NCI-H2081 treated with DMSO at 0.1 percent for 48 hours (cell line): ENCODE results near the gene GNPDA1.

Source experiments
- DNase-seq: peaks from one replicate; lab custom pipeline; 2025; lab: John Stamatoyannopoulos, UW

The GNPDA1 gene

DNA sequence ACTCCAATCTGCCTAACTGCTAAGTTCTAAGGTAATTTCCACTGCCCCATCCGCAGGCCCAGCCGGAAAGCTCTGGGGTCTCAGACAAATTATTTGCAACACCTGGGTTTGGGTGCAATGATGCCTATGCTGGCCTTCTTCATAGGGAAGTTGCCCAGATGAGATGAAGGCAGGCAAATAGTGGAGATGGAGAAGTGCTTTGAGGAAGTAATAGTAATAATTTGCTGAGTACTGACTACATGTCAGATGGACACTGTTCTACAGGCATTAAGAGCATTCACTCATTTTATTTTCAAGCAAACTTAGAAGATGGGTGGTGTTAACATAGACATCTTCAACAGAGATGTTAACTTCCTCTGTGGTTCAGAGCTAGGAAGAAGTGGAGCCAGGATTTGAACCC is 58.6 kb downstream of the GNPDA1 start:
- DNase-seq = no peak

DNA sequence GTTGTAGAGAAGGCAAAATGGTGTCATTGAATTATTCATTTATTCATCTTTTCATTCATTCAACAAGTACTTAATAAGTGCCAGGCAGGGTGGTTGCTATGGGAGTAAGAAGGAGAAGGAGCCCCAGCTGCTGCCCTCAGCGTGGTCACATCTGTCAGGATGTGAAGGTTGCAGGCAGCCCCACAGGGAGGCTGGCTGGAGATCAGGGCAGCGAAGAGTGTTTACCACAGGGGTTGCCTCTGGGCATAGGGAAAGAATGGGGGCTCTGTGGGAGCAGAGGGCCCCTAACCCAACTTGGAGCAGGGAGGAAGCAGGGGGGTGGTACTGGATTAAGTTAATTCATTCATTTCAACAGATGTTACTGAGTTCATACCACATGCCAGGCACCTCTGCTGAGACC is 60.8 kb downstream of the GNPDA1 start:
- no peak for DNase-seq

DNA sequence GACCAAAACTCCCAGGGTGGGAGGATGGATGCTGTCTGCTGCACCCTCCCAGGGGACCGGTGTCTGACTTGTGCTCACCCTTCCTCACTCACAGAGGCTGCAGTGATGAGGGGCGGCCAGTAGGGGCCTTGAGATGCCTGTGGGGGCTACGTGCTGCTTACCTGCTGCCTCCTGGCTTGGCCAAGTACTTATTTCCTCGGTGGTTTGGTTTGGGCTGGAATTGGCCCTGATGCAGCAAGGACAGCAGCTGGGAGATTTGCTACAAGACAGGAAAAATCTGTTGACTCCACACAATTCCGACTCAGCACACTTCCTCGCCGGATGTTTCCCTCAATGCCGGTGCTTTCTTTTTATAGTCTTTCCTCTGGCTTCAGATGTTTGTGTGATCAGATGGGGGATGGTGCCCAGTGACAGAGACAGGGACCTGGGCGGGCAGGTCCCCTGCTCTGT is 61.5 kb downstream of the GNPDA1 start:
- DNase-seq = no peak
